AG04450 (cell line): ENCODE measurements around the gene ELAC2. TPM values are rescaled to one million over a fixed set of nuclear protein-coding genes. Genes with fewer than 3 reads are reported as not detected.

Source experiments
- CTCF ChIA-PET: fragments of 300-600, 350-600 bp; formaldehyde crosslinking; extraction: SDS; loops from one replicate; lab custom pipeline; 2022; ENCODE audit warnings: antibody characterized with exemption, inconsistent platforms; lab: Charles Lee
- POLR2A ChIA-PET: fragments of 350-600 bp; formaldehyde crosslinking; extraction: SDS; loops from one replicate; lab custom pipeline; 2021; ENCODE audit warnings: antibody characterized with exemption, inconsistent platforms; lab: Yijun Ruan, JAX
- DNase-seq: peaks from one replicate; pipeline ENCODE4 v3.0.0-alpha.2; 2011; ENCODE audit warnings: low read depth, low spot score
- H3K27ac ChIP-seq: one replicate; pipeline ENCODE4 v1.5.1; 2012; ENCODE audit warnings: low read depth, low read length, control low read depth
- H3K27me3 ChIP-seq: one replicate; pipeline ENCODE4 v1.6.0; 2012; ENCODE audit warnings: low read length; ENCODE audit not compliant: control insufficient read depth, insufficient read depth
- H3K4me3 ChIP-seq: 2 replicates; pipeline ENCODE4 v1.5.1; 2011; ENCODE audit warnings: mild to moderate bottlenecking, low read depth, low read length, control low read depth
- H3K9me3 ChIP-seq: 2 replicates; pipeline ENCODE4 v1.5.1; 2012; ENCODE audit warnings: low read length; ENCODE audit not compliant: control insufficient read depth, insufficient read depth
- polyA plus RNA-seq: library from polyadenylated mRNA; depleted of rRNA; stranded (reverse); fragments of >200 nt; gene quantifications from 2 replicates; pipeline ENCODE4 v1.2.3, GENCODE V29; 2011
- TF ChIP-seq, protein P1 (sequence below): IDR thresholded peaks from 2 replicates; pipeline ENCODE4 v1.5.1; 2011; ENCODE audit warnings: low read depth, low read length, control low read depth, inconsistent platforms

ELAC2 gene
- polyA plus RNA-seq, 1 experiment, result 41.0 TPM

DNA sequence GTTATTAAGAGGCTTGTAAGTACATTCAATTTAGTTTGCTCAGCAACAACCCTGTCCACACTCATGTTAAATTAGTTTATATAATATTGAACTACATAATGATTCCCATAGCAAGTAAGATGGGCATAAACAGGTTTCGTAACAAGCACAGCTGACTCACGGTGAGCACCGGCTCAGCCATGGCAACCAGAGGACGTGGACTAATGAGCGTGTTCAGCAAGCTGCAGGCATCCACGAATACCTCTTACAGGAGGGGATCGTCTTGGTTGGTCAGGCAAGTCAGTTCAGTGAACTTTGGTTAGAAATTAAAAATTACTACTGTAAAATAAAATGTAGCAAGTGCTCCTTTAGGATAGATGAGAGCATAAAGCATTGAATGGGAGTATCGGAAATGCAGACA lies 58.4 kb downstream of the ELAC2 start:
- DNase-seq, result no peak

DNA sequence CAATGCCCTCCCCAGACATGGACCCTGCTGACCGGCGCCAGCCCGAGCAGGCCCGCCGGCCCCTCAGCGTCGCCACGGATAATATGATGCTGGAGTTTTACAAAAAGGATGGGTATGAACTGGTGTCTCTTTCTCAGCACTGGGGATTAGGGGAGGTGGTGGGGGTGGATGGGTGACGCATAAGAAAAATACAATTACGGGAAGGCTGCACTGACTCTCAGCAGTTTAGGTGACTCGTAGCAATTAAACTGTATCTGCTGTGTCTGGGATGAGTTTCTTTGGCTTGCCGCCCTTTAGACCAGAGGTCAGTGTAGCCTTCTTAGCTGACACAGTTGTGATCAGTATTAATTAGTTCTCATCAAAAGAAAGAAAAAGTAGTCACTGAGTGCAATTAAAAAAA lies 59.0 kb downstream of the ELAC2 start:
- Histone ChIP-seq H3K27ac (no peak overlapping the region), H3K27me3 (no peaks in the 10 kb centered on the region), H3K9me3 (peaks cover 3% of the 10 kb centered on the region; the same call in 1 of the 2 replicates), H3K4me3 (no peak overlapping the region)
- TF ChIP-seq, protein P1, sequence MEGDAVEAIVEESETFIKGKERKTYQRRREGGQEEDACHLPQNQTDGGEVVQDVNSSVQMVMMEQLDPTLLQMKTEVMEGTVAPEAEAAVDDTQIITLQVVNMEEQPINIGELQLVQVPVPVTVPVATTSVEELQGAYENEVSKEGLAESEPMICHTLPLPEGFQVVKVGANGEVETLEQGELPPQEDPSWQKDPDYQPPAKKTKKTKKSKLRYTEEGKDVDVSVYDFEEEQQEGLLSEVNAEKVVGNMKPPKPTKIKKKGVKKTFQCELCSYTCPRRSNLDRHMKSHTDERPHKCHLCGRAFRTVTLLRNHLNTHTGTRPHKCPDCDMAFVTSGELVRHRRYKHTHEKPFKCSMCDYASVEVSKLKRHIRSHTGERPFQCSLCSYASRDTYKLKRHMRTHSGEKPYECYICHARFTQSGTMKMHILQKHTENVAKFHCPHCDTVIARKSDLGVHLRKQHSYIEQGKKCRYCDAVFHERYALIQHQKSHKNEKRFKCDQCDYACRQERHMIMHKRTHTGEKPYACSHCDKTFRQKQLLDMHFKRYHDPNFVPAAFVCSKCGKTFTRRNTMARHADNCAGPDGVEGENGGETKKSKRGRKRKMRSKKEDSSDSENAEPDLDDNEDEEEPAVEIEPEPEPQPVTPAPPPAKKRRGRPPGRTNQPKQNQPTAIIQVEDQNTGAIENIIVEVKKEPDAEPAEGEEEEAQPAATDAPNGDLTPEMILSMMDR, result no peak
- CTCF ChIA-PET, result interaction anchor here (0.7 kb wide), 1 partner anchor 15 kb away, joined by 3 read pairs; no protein-coding TSS in a partner anchor
- POLR2A ChIA-PET, result no interaction called here
- DNase-seq, result no peak

More for the DNA sequence above, 58.4 kb downstream of the ELAC2 start:
- H3K27ac ChIP-seq, result no peak overlapping the region
- POLR2A ChIA-PET, result no interaction called here
- TF ChIP-seq, protein P1, result no peak
- no peaks in the 10 kb centered on the region for H3K27me3 ChIP-seq
- no peak overlapping the region for H3K4me3 ChIP-seq
- CTCF ChIA-PET, result no interaction called here
- peaks cover 3% of the 10 kb centered on the region; the same call in 1 of the 2 replicates for H3K9me3 ChIP-seq

GRCh38 chr17:12955521-12955920 lies 62.3 kb downstream of the ELAC2 start:
- TF ChIP-seq, protein P1, result no peak
- no peak overlapping the region for H3K27ac ChIP-seq
- no peaks in the 10 kb centered on the region for H3K27me3 ChIP-seq
- H3K4me3 ChIP-seq, result no peak overlapping the region
- POLR2A ChIA-PET, result no interaction called here
- H3K9me3 ChIP-seq, result peaks cover 3% of the 10 kb centered on the region; the same call in 1 of the 2 replicates
- no peak for DNase-seq
- CTCF ChIA-PET, result no interaction called here

GRCh38 chr17:12953156-12953555 lies 64.7 kb downstream of the ELAC2 start:
- ChIA-PET CTCF (no interaction called here), POLR2A (no interaction called here)

DNA sequence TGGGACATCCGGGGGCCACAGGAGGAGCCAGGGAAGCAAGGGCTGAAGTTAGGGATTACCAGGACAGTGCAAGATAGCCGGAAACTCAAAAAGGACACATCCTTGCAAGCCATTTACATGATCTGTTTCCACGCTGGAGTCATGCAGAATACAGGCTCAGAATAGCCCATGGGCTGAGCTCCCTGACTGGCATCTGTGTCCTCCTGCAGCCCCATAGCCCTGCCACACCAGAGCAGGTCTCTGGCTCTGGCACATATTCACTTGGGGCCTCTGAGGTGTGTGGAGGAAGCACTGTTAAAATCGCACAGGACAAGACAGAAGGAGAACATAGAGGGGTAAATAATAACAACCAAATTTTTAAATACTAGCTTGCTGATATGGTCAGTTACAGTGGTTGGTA lies 65.8 kb downstream of the ELAC2 start:
- Histone ChIP-seq H3K27me3 (no peaks in the 10 kb centered on the region), H3K4me3 (no peak overlapping the region), H3K9me3 (no peaks in the 10 kb centered on the region; the same call in 1 of the 2 replicates), H3K27ac (no peak overlapping the region)
- TF ChIP-seq, protein P1, result no peak
- CTCF ChIA-PET, result no interaction called here
- DNase-seq, result no peak
- POLR2A ChIA-PET, result no interaction called here

More at GRCh38 chr17:12953156-12953555, 64.7 kb downstream of the ELAC2 start:
- no peak for DNase-seq
- Histone ChIP-seq H3K27ac (no peak overlapping the region), H3K4me3 (no peak overlapping the region), H3K9me3 (no peaks in the 10 kb centered on the region; the same call in 1 of the 2 replicates), H3K27me3 (no peaks in the 10 kb centered on the region)
- TF ChIP-seq, protein P1, result no peak
